Suprapubic skin (tissue), 4 donors: Measurements from ENCODE around the gene P2RY8. TPM values are rescaled to one million over a fixed set of nuclear protein-coding genes. Genes with fewer than 3 reads are reported as not detected.
"Not testable (repeated sequence)": the region's sequence is repeated elsewhere in the genome, so short reads cannot be mapped to it uniquely, and the experiment has no call there.

Source experiments
- DNase-seq, 2 donors: peaks; one replicate each; pipeline ENCODE4 v3.0.0-alpha.2; 2019; ENCODE audit warnings: low spot score in 2 of 2
- H3K27ac ChIP-seq: fragments of 200-600 bp; sonication (generic); one replicate; pipeline ENCODE4 v1.5.1; 2019
- H3K27me3 ChIP-seq: fragments of 200-600 bp; sonication (generic); one replicate; pipeline ENCODE4 v1.5.1; 2019
- H3K36me3 ChIP-seq: fragments of 200-600 bp; sonication (generic); one replicate; pipeline ENCODE4 v1.5.1; 2019
- H3K4me1 ChIP-seq: fragments of 200-600 bp; sonication (generic); one replicate; pipeline ENCODE4 v1.5.1; 2019
- H3K4me3 ChIP-seq: fragments of 200-600 bp; sonication (generic); one replicate; pipeline ENCODE4 v1.5.1; 2019; ENCODE audit warnings: mild to moderate bottlenecking
- H3K9me3 ChIP-seq: fragments of 200-600 bp; sonication (generic); one replicate; pipeline ENCODE4 v1.5.1; 2019
- CTCF ChIP-seq, 2 donors: fragments of 200-600 bp in 1 of 2; fragments of 450-650 bp in 1 of 2; sonication (generic) in 1 of 2; IDR thresholded peaks; one replicate each; pipeline ENCODE4 v1.5.1; 2016 to 2019; ENCODE audit warnings: antibody characterized with exemption in 2 of 2, mild to moderate bottlenecking in 1 of 2, moderate library complexity in 1 of 2
- EP300 ChIP-seq: sonication (generic); formaldehyde crosslinking; IDR thresholded peaks from one replicate; pipeline ENCODE4 v1.6.1; 2017; ENCODE audit warnings: antibody characterized with exemption
- POLR2A ChIP-seq, 2 donors: fragments of 450-650 bp; IDR thresholded peaks; one replicate each; pipeline ENCODE4 v1.6.1; 2017; ENCODE audit warnings: antibody characterized with exemption in 2 of 2, mild to moderate bottlenecking in 2 of 2, moderate library complexity in 2 of 2
- POLR2AphosphoS5 ChIP-seq, 3 donors: sonication (generic); formaldehyde crosslinking; IDR thresholded peaks; one replicate each; pipeline ENCODE4 v1.6.1; 2017; ENCODE audit warnings: antibody characterized with exemption in 3 of 3
- WGBS: methylation state at CpG from one replicate; pipeline ENCODE4 v1.1.5; 2018; 5-methylcytosine and 5-hydroxymethylcytosine counted together
- total RNA-seq, 4 donors: library from RNA; depleted of rRNA; stranded (reverse); fragments of >200 nt; gene quantifications; one replicate each; pipeline ENCODE4 v1.1.0, GENCODE V29; 2016

The P2RY8 gene
- total RNA-seq, 4 donors from 2014 or later, result 0.25 TPM; not detected in 3

GRCh38 chrX:1578511-1579173 is 41.7 kb upstream of the P2RY8 start:
- Histone ChIP-seq H3K27me3 (no peaks in the 10 kb centered on the region), H3K4me1 (no peaks in the 10 kb centered on the region), H3K36me3 (no peaks in the 10 kb centered on the region), H3K27ac (no peak overlapping the region), H3K9me3 (no peaks in the 10 kb centered on the region), H3K4me3 (no peak overlapping the region)
- 68% methylated on average over 6 of the region's 6 CpGs for WGBS
- TF ChIP-seq POLR2A (IDR thresholded peaks at IDR 0.05), result no peak
- TF ChIP-seq EP300, result no peak
- no peak for TF ChIP-seq CTCF (IDR thresholded peaks at IDR 0.05)
- no peak for TF ChIP-seq POLR2AphosphoS5 (IDR thresholded peaks at IDR 0.05)
- no peak for DNase-seq

GRCh38 chrX:1577845-1578244 is 40.9 kb upstream of the P2RY8 start:
- H3K4me3 ChIP-seq, result no peak overlapping the region
- no peaks in the 10 kb centered on the region for H3K36me3 ChIP-seq
- H3K27ac ChIP-seq, result no peak overlapping the region
- TF ChIP-seq POLR2AphosphoS5 (IDR thresholded peaks at IDR 0.05), result no peak
- no peak for TF ChIP-seq POLR2A (IDR thresholded peaks at IDR 0.05)
- no peak for TF ChIP-seq EP300
- TF ChIP-seq CTCF (IDR thresholded peaks at IDR 0.05), result no peak
- no peaks in the 10 kb centered on the region for H3K4me1 ChIP-seq
- H3K27me3 ChIP-seq, result no peaks in the 10 kb centered on the region
- no peak for DNase-seq
- H3K9me3 ChIP-seq, result no peaks in the 10 kb centered on the region
- WGBS, result 56% methylated on average over 2 of the region's 2 CpGs

GRCh38 chrX:1576201-1576992 is 39.4 kb upstream of the P2RY8 start:
- TF ChIP-seq POLR2A (IDR thresholded peaks at IDR 0.05) (no peak), CTCF (IDR thresholded peaks at IDR 0.05) (no peak), EP300 (no peak), POLR2AphosphoS5 (IDR thresholded peaks at IDR 0.05) (no peak)
- Histone ChIP-seq H3K27me3 (no peaks in the 10 kb centered on the region), H3K4me3 (no peak overlapping the region), H3K27ac (no peak overlapping the region), H3K4me1 (no peaks in the 10 kb centered on the region), H3K9me3 (no peaks in the 10 kb centered on the region), H3K36me3 (no peaks in the 10 kb centered on the region)
- WGBS, result 57% methylated on average over 6 of the region's 6 CpGs
- no peak for DNase-seq

GRCh38 chrX:1574181-1574580 is 37.2 kb upstream of the P2RY8 start:
- DNase-seq, H3K36me3 ChIP-seq, H3K27ac ChIP-seq, H3K4me3 ChIP-seq, H3K4me1 ChIP-seq, H3K9me3 ChIP-seq, H3K27me3 ChIP-seq: not testable (repeated sequence)
- WGBS, result 93% methylated on average over 17 of the region's 19 CpGs

GRCh38 chrX:1564750-1565683 is 28.0 kb upstream of the P2RY8 start:
- Histone ChIP-seq H3K27me3 (no peaks in the 10 kb centered on the region), H3K4me1 (no peaks in the 10 kb centered on the region), H3K27ac (no peak overlapping the region), H3K36me3 (no peaks in the 10 kb centered on the region), H3K9me3 (no peaks in the 10 kb centered on the region), H3K4me3 (no peak overlapping the region)
- DNase-seq, result peak in 1 of 2 donors; percentile 24
- 50% methylated on average over 10 of the region's 10 CpGs for WGBS
- TF ChIP-seq POLR2A (IDR thresholded peaks at IDR 0.05), result no peak
- TF ChIP-seq CTCF (IDR thresholded peaks at IDR 0.05), result no peak
- TF ChIP-seq POLR2AphosphoS5 (IDR thresholded peaks at IDR 0.05), result no peak
- TF ChIP-seq EP300, result no peak

- H3K4me3 ChIP-seq, H3K27ac ChIP-seq, H3K27me3 ChIP-seq, H3K36me3 ChIP-seq, H3K9me3 ChIP-seq, H3K4me1 ChIP-seq, DNase-seq: not testable (repeated sequence)
- WGBS, result 89% methylated on average over 7 of the region's 7 CpGs
Observed at GRCh38 chrX:1564077-1564476, 27.1 kb upstream of the P2RY8 start.
